Nephron (organoid): ENCODE measurements around the gene TMEM25.
A peak's percentile ranks its signal among the peaks of the same experiment; 100 is the strongest.

ENCODE experiments used
- H3K27ac Mint-ChIP-seq, 3 experiments: 2 replicates each; pipeline ENCODE4 v1.8.0; 2020; ENCODE audit warnings: mixed read lengths in 3 of 3, mild to moderate bottlenecking in 2 of 3, moderate library complexity in 1 of 3
- H3K27me3 Mint-ChIP-seq: 2 replicates; pipeline ENCODE4 v1.8.0; 2021; ENCODE audit warnings: low read depth, mild to moderate bottlenecking, moderate library complexity, mixed read lengths
- H3K36me3 Mint-ChIP-seq: 2 replicates; pipeline ENCODE4 v1.8.0; 2020; ENCODE audit warnings: low read depth, mixed read lengths
- H3K4me1 Mint-ChIP-seq: 2 replicates; pipeline ENCODE4 v1.8.0; 2020; ENCODE audit warnings: mixed read lengths
- H3K4me3 Mint-ChIP-seq, 3 experiments: 2 replicates each; pipeline ENCODE4 v1.8.0; 2020; ENCODE audit warnings: mild to moderate bottlenecking in 3 of 3, mixed read lengths in 3 of 3, moderate library complexity in 2 of 3
- H3K9me3 Mint-ChIP-seq: 2 replicates; pipeline ENCODE4 v1.8.0; 2020; ENCODE audit warnings: mixed read lengths
- CTCF ChIP-seq, 3 experiments: fragments of 200-600 bp; sonication (generic); IDR thresholded peaks; one replicate each; pipeline ENCODE4 v1.5.0; 2021; ENCODE audit warnings: antibody characterized with exemption in 3 of 3; ENCODE audit not compliant: unreplicated experiment in 3 of 3

The TMEM25 gene

GRCh38 chr11:118522571-118523072 is 8.4 kb upstream of the TMEM25 start:
- H3K4me3 Mint-ChIP-seq: no peak overlapping the region
- TF ChIP-seq CTCF (IDR thresholded peaks at IDR 0.05; ENCODE audit: unreplicated experiment in 3 of 3): peak; percentile 30 to 48 (median 39)
- H3K36me3 Mint-ChIP-seq: peaks cover 62% of the 10 kb centered on the region
- H3K9me3 Mint-ChIP-seq: no peaks in the 10 kb centered on the region
- H3K27ac Mint-ChIP-seq: peak overlapping the region; percentile 39 to 78 (median 65)
- H3K27me3 Mint-ChIP-seq: no peaks in the 10 kb centered on the region
- peaks cover 35% of the 10 kb centered on the region for H3K4me1 Mint-ChIP-seq

- no peaks in the 10 kb centered on the region for H3K9me3 Mint-ChIP-seq
- H3K4me1 Mint-ChIP-seq: peaks cover 46% of the 10 kb centered on the region
- no peaks in the 10 kb centered on the region for H3K27me3 Mint-ChIP-seq
- H3K4me3 Mint-ChIP-seq: no peak overlapping the region
- TF ChIP-seq CTCF (IDR thresholded peaks at IDR 0.05; ENCODE audit: unreplicated experiment in 3 of 3): no peak
- peaks cover 59% of the 10 kb centered on the region for H3K36me3 Mint-ChIP-seq
- H3K27ac Mint-ChIP-seq: peak overlapping the region in 1 of 3 experiments; percentile 71
Observed at GRCh38 chr11:118524356-118524755, 6.6 kb upstream of the TMEM25 start.

GRCh38 chr11:118524757-118525470 is 6.1 kb upstream of the TMEM25 start:
- H3K27ac Mint-ChIP-seq: peak overlapping the region in 2 of 3 experiments; percentile 52 to 71
- no peak for TF ChIP-seq CTCF (IDR thresholded peaks at IDR 0.05; ENCODE audit: unreplicated experiment in 3 of 3)
- peaks cover 54% of the 10 kb centered on the region for H3K36me3 Mint-ChIP-seq
- H3K27me3 Mint-ChIP-seq: no peaks in the 10 kb centered on the region
- peaks cover 52% of the 10 kb centered on the region for H3K4me1 Mint-ChIP-seq
- H3K4me3 Mint-ChIP-seq: peak overlapping the region in 1 of 3 experiments; percentile 50
- H3K9me3 Mint-ChIP-seq: no peaks in the 10 kb centered on the region

GRCh38 chr11:118526688-118527087 is 4.3 kb upstream of the TMEM25 start:
- Mint-ChIP-seq H3K27ac (no peak overlapping the region), H3K9me3 (no peaks in the 10 kb centered on the region), H3K27me3 (peaks cover 4% of the 10 kb centered on the region), H3K4me1 (peaks cover 62% of the 10 kb centered on the region), H3K36me3 (peaks cover 37% of the 10 kb centered on the region), H3K4me3 (no peak overlapping the region)
- TF ChIP-seq CTCF (IDR thresholded peaks at IDR 0.05; ENCODE audit: unreplicated experiment in 3 of 3): no peak

GRCh38 chr11:118527109-118527508 is 3.9 kb upstream of the TMEM25 start, which contains the start of gene TTC36:
Gene TTC36, plus strand, starts transcription at chr11:118527474. Its CDS starts 21 bp downstream, at chr11:118527495.
- Mint-ChIP-seq H3K9me3 (no peaks in the 10 kb centered on the region), H3K36me3 (peaks cover 32% of the 10 kb centered on the region), H3K27me3 (peaks cover 4% of the 10 kb centered on the region), H3K27ac (peak within 1 kb of the TSS in 2 of 3 experiments; percentile 14 to 23), H3K4me3 (peak within 1 kb of the TSS in 2 of 3 experiments; percentile 27 to 28), H3K4me1 (peaks cover 61% of the 10 kb centered on the region)
- TF ChIP-seq CTCF (IDR thresholded peaks at IDR 0.05; ENCODE audit: unreplicated experiment in 3 of 3): no peak
